Stimulated activated CD8-positive, alpha-beta memory T cell treated with anti-CD3 and anti-CD28 coated beads, Interleukin-4, amount 100 ng/mL, for 24 hours (primary cell): ENCODE data around the gene PEAK3.

Experiments
- DNase-seq: peaks from one replicate; pipeline ENCODE4 v3.0.0-alpha.2; 2020; ENCODE audit warnings: low read depth

PEAK3 gene, protein sequence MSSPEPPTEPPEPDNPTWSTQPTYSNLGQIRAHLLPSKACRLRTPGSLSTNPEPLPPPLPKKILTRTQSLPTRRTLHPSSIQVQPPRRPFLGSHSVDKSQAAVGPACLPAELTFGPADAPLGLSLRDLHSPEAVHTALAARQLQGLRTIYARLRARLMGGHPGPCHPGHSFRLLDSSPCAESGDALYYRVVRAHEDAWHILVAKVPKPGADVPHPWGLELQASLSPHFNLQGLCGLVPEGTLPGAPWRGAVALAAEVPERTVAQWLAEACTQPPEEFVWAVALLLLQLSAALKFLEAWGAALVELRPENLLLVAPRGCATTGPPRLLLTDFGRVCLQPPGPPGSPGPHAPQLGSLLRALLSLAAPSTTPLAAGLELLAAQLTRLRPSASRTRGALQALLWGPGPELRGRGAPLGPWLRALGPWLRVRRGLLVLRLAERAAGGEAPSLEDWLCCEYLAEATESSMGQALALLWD

GRCh38 chr19:2282062-2282861 is at the start of gene PEAK3:
TSS of gene PEAK3 (minus strand) at chr19:2282175. CDS start at chr19:2280931, 1,244 bp downstream.
- DNase-seq = no peak

- DNase-seq = no peak
Observed at GRCh38 chr19:2330632-2331284, 48.8 kb upstream of the PEAK3 start.

GRCh38 chr19:2330255-2330631 is 48.3 kb upstream of the PEAK3 start:
- DNase-seq = no peak

GRCh38 chr19:2329501-2329916 is 47.5 kb upstream of the PEAK3 start:
- no peak for DNase-seq

DNA sequence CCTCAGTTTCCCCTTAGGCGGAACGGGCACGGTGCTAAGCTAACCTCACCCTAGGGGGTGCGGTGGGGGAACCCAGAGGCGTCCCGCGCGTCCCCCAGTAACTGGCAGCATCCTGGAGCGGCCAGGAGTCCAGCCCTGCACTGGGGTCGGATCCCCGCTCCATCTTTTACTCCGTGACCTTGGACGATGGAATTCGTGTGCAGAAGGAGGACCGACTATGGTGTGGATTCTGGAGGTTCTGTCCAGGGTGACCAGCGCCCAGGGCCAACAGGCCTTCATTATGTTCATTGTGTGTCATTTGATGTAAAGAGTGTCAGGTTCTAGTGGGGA is 47.1 kb upstream of the PEAK3 start:
- DNase-seq = no peak

- DNase-seq = peak; percentile 92
Observed at GRCh38 chr19:2328401-2329148, 46.6 kb upstream of the PEAK3 start, which contains the start of the genes LSM7 and SPPL2B. TSS of gene LSM7 (minus strand) at chr19:2328586. CDS start at chr19:2328566, 20 bp downstream. TSS of gene SPPL2B (plus strand) at chr19:2328684. CDS start at chr19:2328710, 26 bp downstream.

- DNase-seq = peak; percentile 47
Observed at GRCh38 chr19:2327773-2328400, 45.9 kb upstream of the PEAK3 start.

DNA sequence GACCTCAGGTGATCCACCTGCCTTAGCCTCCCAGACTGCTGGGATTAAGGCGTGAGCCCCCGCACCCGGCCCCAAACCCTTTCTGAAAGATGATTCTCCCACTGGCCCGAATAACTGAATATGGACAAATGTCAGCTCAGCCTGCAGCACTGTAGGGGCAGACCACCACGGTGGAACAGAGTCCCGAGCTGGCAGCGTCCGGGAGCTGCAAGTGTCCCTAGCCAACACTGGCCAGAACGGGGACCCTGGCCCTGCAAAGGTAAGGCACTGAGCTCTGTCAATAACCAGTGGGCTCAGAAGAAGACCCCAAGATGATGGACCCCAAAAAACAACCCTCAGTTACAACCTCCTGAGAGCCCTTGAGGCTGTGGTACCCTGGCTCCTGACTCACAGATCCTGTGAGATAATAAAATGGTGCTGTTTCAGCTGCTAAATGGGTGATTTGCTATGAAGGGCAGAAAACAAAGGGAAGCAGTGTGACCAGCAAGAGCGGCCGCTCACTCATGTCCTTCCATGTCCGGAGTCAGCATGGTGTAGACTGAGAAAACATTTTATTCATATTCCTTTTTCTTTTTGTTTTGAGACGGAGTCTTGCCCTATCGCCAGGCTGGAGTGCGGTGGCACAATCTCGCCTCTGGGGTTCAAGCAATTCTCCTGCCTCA is 44.9 kb upstream of the PEAK3 start:
- no peak for DNase-seq

DNA sequence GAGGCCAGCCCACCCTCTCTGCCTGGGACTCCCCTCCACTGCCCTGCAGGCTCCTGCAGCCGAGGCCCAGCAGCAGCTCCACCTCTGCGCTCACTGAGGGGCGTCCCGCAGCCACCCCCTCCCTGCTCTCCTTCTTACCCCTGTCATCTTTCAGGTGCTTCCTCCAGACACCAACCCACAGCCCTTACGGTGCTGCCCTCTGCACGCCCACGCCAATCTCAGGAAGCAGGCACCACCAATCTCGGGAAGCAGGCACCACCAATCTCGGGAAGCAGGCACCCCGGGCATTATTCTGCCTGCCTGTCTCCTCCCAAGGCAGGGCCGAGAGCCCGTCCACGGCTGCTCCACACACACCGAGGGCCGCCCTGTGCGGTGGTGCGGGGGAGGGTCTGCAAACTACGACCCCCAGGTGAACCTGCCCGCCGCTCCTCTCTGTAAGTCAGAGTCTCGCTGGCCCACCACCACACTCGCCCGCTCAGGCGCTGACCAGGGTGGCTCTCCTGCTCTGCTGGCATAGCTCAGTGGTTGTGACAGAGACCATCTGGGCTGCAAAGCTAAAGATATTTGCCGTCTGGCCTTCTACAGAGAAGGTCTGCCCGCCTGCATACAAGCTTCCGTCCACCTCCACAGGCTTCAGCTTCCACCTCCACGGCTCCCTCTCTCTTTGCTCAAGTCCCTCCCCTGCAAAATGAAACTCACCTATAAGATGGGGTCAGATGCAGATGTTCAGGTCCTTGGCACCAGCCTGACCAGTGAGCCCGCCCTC is 43.5 kb upstream of the PEAK3 start:
- no peak for DNase-seq

- no peak for DNase-seq
Observed at GRCh38 chr19:2324220-2324948, 42.4 kb upstream of the PEAK3 start.

GRCh38 chr19:2323707-2324106 is 41.7 kb upstream of the PEAK3 start:
- DNase-seq = no peak

- no peak for DNase-seq
Observed at GRCh38 chr19:2321565-2322283, 39.7 kb upstream of the PEAK3 start.

DNA sequence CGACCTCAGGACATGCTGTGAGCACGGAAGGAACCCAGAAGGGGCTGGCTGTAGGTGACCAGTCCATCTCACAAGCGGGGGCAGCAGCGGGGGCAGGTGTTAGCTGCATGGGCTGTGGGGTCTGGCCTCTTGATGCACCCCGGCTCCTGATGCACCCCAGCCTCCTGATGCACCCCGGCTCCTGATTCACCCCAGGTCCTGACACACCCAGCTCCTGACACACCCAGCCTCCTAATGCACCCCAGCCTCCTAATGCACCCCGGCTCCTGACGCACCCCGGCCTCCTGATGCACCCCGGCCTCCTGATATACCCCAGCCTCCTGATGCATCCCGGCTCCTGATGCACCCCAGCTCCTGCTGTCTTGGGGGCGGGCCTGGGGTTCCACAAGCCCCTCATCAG is 39.0 kb upstream of the PEAK3 start:
- no peak for DNase-seq

DNA sequence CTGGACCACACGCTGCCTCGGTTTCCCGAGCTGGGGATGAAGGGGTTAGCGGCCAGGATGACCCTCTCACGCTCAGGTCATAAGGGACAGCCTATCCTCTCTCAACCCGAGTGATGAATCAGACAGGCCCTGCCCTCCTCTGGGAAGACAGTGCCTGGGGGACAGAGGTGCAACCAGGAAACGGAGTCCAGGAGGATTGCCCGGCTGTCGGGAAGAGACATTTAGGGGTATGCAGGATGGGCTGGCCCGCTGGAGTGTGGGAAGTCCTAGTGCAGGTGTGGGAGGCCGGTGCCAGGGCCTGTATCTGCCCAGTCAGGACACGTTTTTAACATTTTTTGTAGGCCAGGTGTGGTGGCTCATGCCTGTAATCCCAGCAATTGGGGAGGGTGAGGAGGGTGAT is 38.1 kb upstream of the PEAK3 start:
- DNase-seq = no peak

DNA sequence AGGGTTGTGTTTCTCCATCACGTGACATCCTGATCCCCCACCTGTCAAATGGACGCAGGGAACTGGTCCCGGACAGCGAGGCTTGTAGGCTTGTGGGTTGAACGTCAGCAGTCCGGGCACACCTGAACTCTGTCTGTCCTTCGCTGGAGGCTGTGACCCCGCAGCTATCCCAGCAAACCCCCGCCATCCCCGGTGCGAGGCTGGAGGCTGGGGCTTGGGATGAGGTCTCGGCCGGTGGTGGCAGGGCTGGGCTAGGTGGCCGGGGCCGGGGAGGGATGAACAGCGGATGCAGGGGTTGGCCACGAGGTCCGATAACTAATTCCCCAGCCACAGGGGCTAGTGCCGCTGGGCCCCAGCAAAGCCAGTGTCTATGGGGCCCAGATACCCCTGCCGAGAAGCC is 37.6 kb upstream of the PEAK3 start:
- no peak for DNase-seq

- no peak for DNase-seq
Observed at GRCh38 chr19:2318923-2319322, 36.9 kb upstream of the PEAK3 start.

DNA sequence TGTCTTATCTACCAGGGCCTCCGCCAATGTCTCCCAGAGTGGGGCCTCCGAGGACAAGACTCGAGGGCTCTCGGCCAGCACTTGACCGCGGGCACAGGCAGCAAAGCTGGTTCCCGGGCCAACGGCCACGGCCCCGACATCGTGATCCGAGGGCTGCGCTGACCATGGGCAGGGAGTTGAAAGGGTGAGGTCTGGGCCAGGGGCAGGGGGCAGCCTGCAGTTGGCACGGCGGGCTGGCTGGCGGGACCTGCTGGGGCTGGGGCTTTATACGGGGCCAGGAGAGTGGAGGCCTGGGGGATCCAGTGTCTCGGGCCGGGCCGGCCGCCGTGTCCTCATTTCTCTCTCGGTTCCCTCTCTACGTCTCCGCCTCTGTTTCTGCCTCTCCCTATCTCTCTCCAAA is 35.8 kb upstream of the PEAK3 start:
- DNase-seq = no peak

- no peak for DNase-seq
Observed at GRCh38 chr19:2317300-2317699, 35.3 kb upstream of the PEAK3 start.
